ENCODE measurements around the gene GPD1.

The GPD1 gene

DNA sequence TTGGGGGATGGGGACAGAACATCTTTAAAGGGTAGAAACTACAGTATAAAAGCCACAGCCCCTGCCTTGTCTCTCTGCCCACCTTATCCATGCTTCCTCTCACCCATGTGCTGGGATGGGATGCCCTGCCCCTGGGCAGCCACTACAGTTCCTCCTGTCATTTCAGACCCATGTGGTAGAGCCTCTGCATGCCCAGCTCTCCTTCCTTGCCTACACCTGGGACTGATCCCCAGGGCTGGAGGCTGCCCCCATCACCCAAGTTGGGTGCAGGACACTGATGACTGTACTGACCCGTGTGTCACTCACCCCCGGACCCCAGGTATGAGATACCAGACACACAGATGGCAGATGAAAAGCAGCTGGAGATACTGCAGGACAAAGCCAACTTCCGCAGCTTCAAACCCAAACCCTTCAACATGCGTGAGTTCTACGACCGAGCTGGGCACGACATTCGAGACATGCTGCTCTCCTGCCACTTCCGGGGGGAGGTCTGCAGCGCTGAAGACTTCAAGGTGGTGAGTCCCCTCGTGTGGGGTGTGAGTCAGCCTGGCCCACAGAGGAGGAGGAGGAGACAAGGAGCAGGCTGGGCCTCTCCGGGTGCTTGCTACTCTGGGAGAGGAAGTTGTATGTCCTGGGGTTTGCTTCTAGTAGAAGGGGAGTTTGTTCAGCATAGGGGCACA, 44.2 kb upstream of the GPD1 start:
- H3K9me3 ChIP-seq (ENCODE audit: control insufficient read depth, low read length), result no peaks in the 10 kb centered on the region
- H2AK5ac ChIP-seq (ENCODE audit: low read length, severe bottlenecking), result no peak overlapping the region
- no peak overlapping the region for H3K9ac ChIP-seq (ENCODE audit: low read length)
- H3K36me3 ChIP-seq (ENCODE audit: control insufficient read depth in 1 of 2, insufficient read depth in 2 of 2, low read depth in 1 of 2, low read length in 2 of 2), result peaks cover 0 to 15% of the 10 kb centered on the region in 2 experiments
- H3K18ac ChIP-seq (ENCODE audit: low read depth in 1 of 2, low read length in 2 of 2), result no peak overlapping the region
- H2AFZ ChIP-seq (ENCODE audit: low read depth, low read length), result no peak overlapping the region
- H3K4ac ChIP-seq (ENCODE audit: low read depth in 1 of 2, low read length in 2 of 2), result no peak overlapping the region
- no peak overlapping the region for H4K91ac ChIP-seq (ENCODE audit: low read length)
- H3K27me3 ChIP-seq (ENCODE audit: control insufficient read depth in 1 of 2, insufficient read depth in 1 of 2, low read length in 2 of 2), result peaks cover 11 to 20% of the 10 kb centered on the region in 2 experiments
- H3K79me1 ChIP-seq (replicated peaks; ENCODE audit: low read length, poor library complexity, severe bottlenecking), result no peaks in the 10 kb centered on the region
- H2BK15ac ChIP-seq (ENCODE audit: low read depth, poor library complexity, severe bottlenecking), result no peak overlapping the region
- no peak overlapping the region for H4K8ac ChIP-seq (ENCODE audit: low read length)
- no peak overlapping the region for H2BK12ac ChIP-seq (ENCODE audit: low read length in 2 of 2)
- H3K27ac ChIP-seq (ENCODE audit: low read length, poor library complexity, severe bottlenecking), result no peak overlapping the region
- H2BK5ac ChIP-seq (ENCODE audit: low read depth, low read length, poor library complexity, severe bottlenecking), result no peak overlapping the region
- no peak overlapping the region for H3K4me2 ChIP-seq (ENCODE audit: low read length, poor library complexity, severe bottlenecking)
- no peak overlapping the region for H2BK120ac ChIP-seq (ENCODE audit: low read depth, low read length)
- H3K14ac ChIP-seq (ENCODE audit: low read length in 2 of 2), result no peak overlapping the region
- no peak overlapping the region for H3K23ac ChIP-seq (ENCODE audit: low read length in 2 of 2)
- H3K4me3 ChIP-seq (ENCODE audit: insufficient read depth in 1 of 2, low read depth in 1 of 2, low read length in 2 of 2), result no peak overlapping the region
- WGBS, result 56% methylated on average over 11 of the region's 12 CpGs
- H3K4me1 ChIP-seq (ENCODE audit: control insufficient read depth, insufficient read depth, low read depth, low read length), result peaks cover 29% of the 10 kb centered on the region
- no peak for DNase-seq

DNA sequence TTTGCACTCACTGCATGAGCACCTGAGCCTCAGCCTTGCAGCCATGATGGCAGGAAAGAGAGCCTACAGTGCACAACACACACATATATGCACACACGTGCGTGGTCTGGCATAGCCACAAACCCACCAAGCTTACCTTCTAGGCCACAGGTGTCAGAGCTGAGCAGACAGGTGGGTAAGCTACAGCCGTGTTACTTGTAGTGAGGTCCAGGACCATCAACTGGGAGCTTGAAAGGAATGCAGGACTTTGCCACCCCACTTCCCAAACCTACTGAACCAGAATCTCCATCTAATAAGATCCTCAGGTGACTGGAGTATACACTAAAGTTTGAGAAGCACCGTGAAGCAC, 43.7 kb upstream of the GPD1 start:
- no peaks in the 10 kb centered on the region for H3K79me1 ChIP-seq (replicated peaks; ENCODE audit: low read length, poor library complexity, severe bottlenecking)
- no peak overlapping the region for H4K8ac ChIP-seq (ENCODE audit: low read length)
- no peak overlapping the region for H3K18ac ChIP-seq (ENCODE audit: low read depth in 1 of 2, low read length in 2 of 2)
- H2BK12ac ChIP-seq (ENCODE audit: low read length in 2 of 2), result no peak overlapping the region
- H3K9ac ChIP-seq (ENCODE audit: low read length), result no peak overlapping the region
- H2BK15ac ChIP-seq (ENCODE audit: low read depth, poor library complexity, severe bottlenecking), result no peak overlapping the region
- no peak overlapping the region for H2BK120ac ChIP-seq (ENCODE audit: low read depth, low read length)
- H2AK5ac ChIP-seq (ENCODE audit: low read length, severe bottlenecking), result no peak overlapping the region
- no peak overlapping the region for H3K27ac ChIP-seq (ENCODE audit: low read length, poor library complexity, severe bottlenecking)
- 85% methylated on average over 3 of the region's 4 CpGs for WGBS
- H3K4me3 ChIP-seq (ENCODE audit: insufficient read depth in 1 of 2, low read depth in 1 of 2, low read length in 2 of 2), result no peak overlapping the region
- no peaks in the 10 kb centered on the region for H3K9me3 ChIP-seq (ENCODE audit: control insufficient read depth, low read length)
- H3K4ac ChIP-seq (ENCODE audit: low read depth in 1 of 2, low read length in 2 of 2), result no peak overlapping the region
- no peak overlapping the region for H2AFZ ChIP-seq (ENCODE audit: low read depth, low read length)
- no peak overlapping the region for H2BK5ac ChIP-seq (ENCODE audit: low read depth, low read length, poor library complexity, severe bottlenecking)
- DNase-seq, result no peak
- H3K4me2 ChIP-seq (ENCODE audit: low read length, poor library complexity, severe bottlenecking), result no peak overlapping the region
- no peak overlapping the region for H3K14ac ChIP-seq (ENCODE audit: low read length in 2 of 2)
- no peak overlapping the region for H3K23ac ChIP-seq (ENCODE audit: low read length in 2 of 2)
- peaks cover 29% of the 10 kb centered on the region for H3K4me1 ChIP-seq (ENCODE audit: control insufficient read depth, insufficient read depth, low read depth, low read length)
- no peak overlapping the region for H4K91ac ChIP-seq (ENCODE audit: low read length)
- H3K36me3 ChIP-seq (ENCODE audit: control insufficient read depth in 1 of 2, insufficient read depth in 2 of 2, low read depth in 1 of 2, low read length in 2 of 2), result peaks cover 0 to 15% of the 10 kb centered on the region in 2 experiments
- peaks cover 11 to 20% of the 10 kb centered on the region in 2 experiments for H3K27me3 ChIP-seq (ENCODE audit: control insufficient read depth in 1 of 2, insufficient read depth in 1 of 2, low read length in 2 of 2)

DNA sequence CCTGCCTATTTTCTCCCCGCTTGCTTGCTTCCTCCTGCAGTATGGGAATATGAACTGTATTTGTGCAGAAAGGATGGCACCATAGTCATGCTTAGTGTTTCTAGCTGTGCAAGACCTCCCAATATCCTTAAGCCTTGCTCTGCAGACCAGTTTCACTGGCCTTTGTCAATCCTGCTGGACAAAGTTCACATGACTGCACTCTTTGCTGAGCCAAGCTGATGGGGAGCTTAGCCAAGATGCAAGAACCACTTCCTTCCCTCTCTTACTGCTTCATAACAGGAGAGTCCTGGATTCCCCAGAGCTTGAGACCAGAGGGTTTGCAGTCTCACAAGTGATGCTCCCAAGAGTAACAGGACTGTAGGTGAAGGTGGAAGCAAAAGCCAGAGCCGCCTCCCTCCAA, 42.6 kb upstream of the GPD1 start:
- Histone ChIP-seq H4K91ac (ENCODE audit: low read length) (no peak overlapping the region), H3K27ac (ENCODE audit: low read length, poor library complexity, severe bottlenecking) (no peak overlapping the region)
- WGBS, result no CpG with 5 or more reads among the region's 2 CpGs

DNA sequence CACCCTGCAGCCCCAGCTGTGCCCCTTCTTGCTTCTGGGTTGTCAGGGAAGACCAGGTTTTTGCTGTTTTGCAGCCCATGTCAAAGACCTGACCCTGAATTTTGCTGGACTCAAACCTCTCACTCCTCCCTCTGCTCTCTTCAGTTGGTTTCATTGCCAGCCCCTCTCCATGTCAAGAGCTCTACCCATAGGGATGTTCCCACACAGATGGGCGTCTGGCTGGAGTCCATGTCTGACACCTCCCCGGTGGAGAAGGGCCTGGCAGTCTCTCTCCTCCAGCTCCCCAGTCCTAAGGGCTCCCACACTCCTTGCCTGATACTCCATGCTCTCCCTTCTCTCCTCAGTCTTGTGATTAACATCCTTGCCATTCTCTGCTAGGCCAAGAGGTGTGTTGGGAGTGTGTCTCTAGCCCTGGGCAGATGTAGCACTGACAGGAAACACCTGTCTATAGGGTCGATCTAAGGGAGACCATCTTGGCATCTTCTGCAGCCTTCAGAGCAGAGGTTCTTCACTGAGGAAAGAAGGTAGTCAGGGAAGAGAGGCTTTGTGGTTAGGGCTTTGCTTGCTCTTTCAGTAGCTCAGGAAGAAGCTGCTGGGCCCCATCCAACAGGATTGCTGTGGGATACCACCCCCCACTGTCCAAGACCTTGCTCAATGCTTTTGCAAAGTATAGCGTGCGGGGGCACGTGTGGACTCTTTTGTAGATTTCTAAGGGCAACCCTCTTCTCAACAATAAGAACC, 41.7 kb upstream of the GPD1 start:
- Histone ChIP-seq H3K14ac (ENCODE audit: low read length in 2 of 2) (no peak overlapping the region), H2BK12ac (ENCODE audit: low read length in 2 of 2) (no peak overlapping the region), H2BK120ac (ENCODE audit: low read depth, low read length) (no peak overlapping the region), H3K36me3 (ENCODE audit: control insufficient read depth in 1 of 2, insufficient read depth in 2 of 2, low read depth in 1 of 2, low read length in 2 of 2) (peaks cover 0 to 15% of the 10 kb centered on the region in 2 experiments), H3K23ac (ENCODE audit: low read length in 2 of 2) (no peak overlapping the region), H3K27ac (ENCODE audit: low read length, poor library complexity, severe bottlenecking) (no peak overlapping the region), H2AFZ (ENCODE audit: low read depth, low read length) (no peak overlapping the region), H4K8ac (ENCODE audit: low read length) (no peak overlapping the region), H3K4me2 (ENCODE audit: low read length, poor library complexity, severe bottlenecking) (no peak overlapping the region), H3K4ac (ENCODE audit: low read depth in 1 of 2, low read length in 2 of 2) (no peak overlapping the region), H3K18ac (ENCODE audit: low read depth in 1 of 2, low read length in 2 of 2) (no peak overlapping the region), H3K4me3 (ENCODE audit: insufficient read depth in 1 of 2, low read depth in 1 of 2, low read length in 2 of 2) (no peak overlapping the region), H2BK5ac (ENCODE audit: low read depth, low read length, poor library complexity, severe bottlenecking) (no peak overlapping the region), H2AK5ac (ENCODE audit: low read length, severe bottlenecking) (no peak overlapping the region), H3K9me3 (ENCODE audit: control insufficient read depth, low read length) (no peaks in the 10 kb centered on the region), H3K79me1 (replicated peaks; ENCODE audit: low read length, poor library complexity, severe bottlenecking) (no peaks in the 10 kb centered on the region), H3K4me1 (ENCODE audit: control insufficient read depth, insufficient read depth, low read depth, low read length) (peaks cover 27% of the 10 kb centered on the region), H3K9ac (ENCODE audit: low read length) (no peak overlapping the region), H2BK15ac (ENCODE audit: low read depth, poor library complexity, severe bottlenecking) (no peak overlapping the region), H4K91ac (ENCODE audit: low read length) (no peak overlapping the region), H3K27me3 (ENCODE audit: control insufficient read depth in 1 of 2, insufficient read depth in 1 of 2, low read length in 2 of 2) (peaks cover under 1 to 4% of the 10 kb centered on the region in 2 experiments)
- no peak for DNase-seq
- 75% methylated on average over 6 of the region's 6 CpGs for WGBS

More for the DNA sequence above, 42.6 kb upstream of the GPD1 start:
- Histone ChIP-seq H3K27me3 (ENCODE audit: control insufficient read depth in 1 of 2, insufficient read depth in 1 of 2, low read length in 2 of 2) (peaks cover 9 to 14% of the 10 kb centered on the region in 2 experiments), H3K4me1 (ENCODE audit: control insufficient read depth, insufficient read depth, low read depth, low read length) (peaks cover 29% of the 10 kb centered on the region), H2BK12ac (ENCODE audit: low read length in 2 of 2) (no peak overlapping the region), H3K23ac (ENCODE audit: low read length in 2 of 2) (no peak overlapping the region), H3K79me1 (replicated peaks; ENCODE audit: low read length, poor library complexity, severe bottlenecking) (no peaks in the 10 kb centered on the region), H3K9me3 (ENCODE audit: control insufficient read depth, low read length) (no peaks in the 10 kb centered on the region), H3K4ac (ENCODE audit: low read depth in 1 of 2, low read length in 2 of 2) (no peak overlapping the region), H3K18ac (ENCODE audit: low read depth in 1 of 2, low read length in 2 of 2) (no peak overlapping the region), H2AK5ac (ENCODE audit: low read length, severe bottlenecking) (no peak overlapping the region), H4K8ac (ENCODE audit: low read length) (no peak overlapping the region), H3K4me3 (ENCODE audit: insufficient read depth in 1 of 2, low read depth in 1 of 2, low read length in 2 of 2) (no peak overlapping the region), H3K9ac (ENCODE audit: low read length) (no peak overlapping the region), H2BK15ac (ENCODE audit: low read depth, poor library complexity, severe bottlenecking) (no peak overlapping the region), H3K14ac (ENCODE audit: low read length in 2 of 2) (no peak overlapping the region), H2BK120ac (ENCODE audit: low read depth, low read length) (no peak overlapping the region), H2AFZ (ENCODE audit: low read depth, low read length) (no peak overlapping the region), H3K4me2 (ENCODE audit: low read length, poor library complexity, severe bottlenecking) (no peak overlapping the region), H2BK5ac (ENCODE audit: low read depth, low read length, poor library complexity, severe bottlenecking) (no peak overlapping the region), H3K36me3 (ENCODE audit: control insufficient read depth in 1 of 2, insufficient read depth in 2 of 2, low read depth in 1 of 2, low read length in 2 of 2) (peaks cover 0 to 15% of the 10 kb centered on the region in 2 experiments)
- DNase-seq, result no peak

All from mesenchymal stem cell (in vitro differentiated cells and primary cell).